Left ventricle myocardium superior (tissue), 1 donor: ENCODE measurements around the gene NPR1. TPM values are rescaled to one million over a fixed set of nuclear protein-coding genes. Genes with fewer than 3 reads are reported as not detected.

Source experiments
- microRNA-seq: library from miRNA; unstranded; fragments of <30 nt; microRNA quantifications from one replicate; pipeline ENCODE4 v1.2.0, GENCODE V29; 2020; ENCODE audit warnings: borderline number of aligned reads
- total RNA-seq: library from RNA; stranded (reverse); fragmentation: NEBNext Ultra II Directional; extraction: Animal tissue kit (Norgen Biotek cat#: 25700); gene quantifications from one replicate; pipeline ENCODE4 v1.2.1, GENCODE V29; 2021
- donor health status: DM: no; HTN: yes; CAD: no; lungs with severe emphysema.

Gene NPR1
- total RNA-seq, 1 donor from 2014 or later: 10.5 TPM

Small RNA genes lying within 50 kb of the gene (microRNA-seq; reads per million reads assigned to microRNA genes)
- gene MIR8083: not detected

Other genes with a start within 250 kb of the NPR1 start
- not detected for gene S100A7, start 218.0 kb upstream of the NPR1 start, total RNA-seq
- gene S100A6, start 142.7 kb upstream of the NPR1 start, total RNA-seq: 201 TPM
- gene S100A5, start 137.8 kb upstream of the NPR1 start, total RNA-seq: not detected
- gene S100A4, start 132.9 kb upstream of the NPR1 start, total RNA-seq: 114 TPM
- 0.79 TPM for gene S100A3, start 129.4 kb upstream of the NPR1 start, total RNA-seq
- gene S100A2, start 112.8 kb upstream of the NPR1 start, total RNA-seq: 1.9 TPM
- gene S100A16, start 65.6 kb upstream of the NPR1 start, total RNA-seq: 42.2 TPM
- gene S100A14, start 62.4 kb upstream of the NPR1 start, total RNA-seq: 5.7 TPM
- gene S100A13, start 51.2 kb upstream of the NPR1 start, total RNA-seq: 124 TPM
- 2,048 TPM for gene S100A1, start 50.3 kb upstream of the NPR1 start, total RNA-seq
- 73.3 TPM for gene CHTOP, start 44.6 kb upstream of the NPR1 start, total RNA-seq
- gene SNAPIN, start 20.0 kb upstream of the NPR1 start, total RNA-seq: 60.1 TPM
- 56.9 TPM for gene ILF2, start 7.7 kb upstream of the NPR1 start, total RNA-seq
- gene INTS3, start 49.4 kb downstream of the NPR1 start, total RNA-seq: 35.5 TPM
- 9.8 TPM for gene SLC27A3, start 96.7 kb downstream of the NPR1 start, total RNA-seq
- gene GATAD2B, start 244.3 kb downstream of the NPR1 start, total RNA-seq: 34.6 TPM